Endothelial cell (in vitro differentiated cells): ENCODE data around the gene RUNX2. TPM values are rescaled to one million over a fixed set of nuclear protein-coding genes. Genes with fewer than 3 reads are reported as not detected.

Experiments used
- DNase-seq: peaks from one replicate; pipeline ENCODE4 v3.0.0; 2021; ENCODE audit warnings: low spot score
- H3K27ac Mint-ChIP-seq: one replicate; pipeline ENCODE4 v1.8.0; 2021; ENCODE audit warnings: mixed read lengths, inconsistent platforms; ENCODE audit not compliant: unreplicated experiment
- H3K27me3 Mint-ChIP-seq: one replicate; pipeline ENCODE4 v1.8.0; 2021; ENCODE audit warnings: mild to moderate bottlenecking, moderate library complexity, mixed read lengths, inconsistent platforms; ENCODE audit not compliant: unreplicated experiment
- H3K36me3 Mint-ChIP-seq: one replicate; pipeline ENCODE4 v1.8.0; 2021; ENCODE audit warnings: mild to moderate bottlenecking, low read depth, mixed read lengths, inconsistent platforms; ENCODE audit not compliant: unreplicated experiment
- H3K4me1 Mint-ChIP-seq: one replicate; pipeline ENCODE4 v1.8.0; 2021; ENCODE audit warnings: mild to moderate bottlenecking, mixed read lengths, inconsistent platforms; ENCODE audit not compliant: unreplicated experiment
- H3K4me3 Mint-ChIP-seq: one replicate; pipeline ENCODE4 v1.8.0; 2021; ENCODE audit warnings: mild to moderate bottlenecking, mixed read lengths, inconsistent platforms; ENCODE audit not compliant: unreplicated experiment
- H3K9me3 Mint-ChIP-seq: one replicate; pipeline ENCODE4 v1.8.0; 2021; ENCODE audit warnings: mixed read lengths, inconsistent platforms; ENCODE audit not compliant: unreplicated experiment
- CTCF ChIP-seq: fragments of 200-600 bp; sonication (generic); IDR thresholded peaks from one replicate; pipeline ENCODE4 v1.5.0; 2021; ENCODE audit warnings: antibody characterized with exemption; ENCODE audit not compliant: unreplicated experiment
- total RNA-seq: library from RNA; stranded (reverse); fragmentation: NEBNext Ultra II Directional; extraction: Animal tissue kit (Norgen Biotek cat#: 25700); gene quantifications from one replicate; pipeline ENCODE4 v1.2.1, GENCODE V29; 2021; ENCODE audit not compliant: unreplicated experiment

Gene RUNX2
- total RNA-seq, 1 donor from 2014 or later = 1.8 TPM

- H3K9me3 Mint-ChIP-seq = no peaks in the 10 kb centered on the region
- no peak overlapping the region for H3K27ac Mint-ChIP-seq
- no peak overlapping the region for H3K4me3 Mint-ChIP-seq
- DNase-seq = no peak
- no peaks in the 10 kb centered on the region for H3K27me3 Mint-ChIP-seq
- no peak for TF ChIP-seq CTCF
- no peaks in the 10 kb centered on the region for H3K36me3 Mint-ChIP-seq
- no peaks in the 10 kb centered on the region for H3K4me1 Mint-ChIP-seq
Measured at GRCh38 chr6:45702849-45703739, 375.0 kb downstream of the RUNX2 start.

GRCh38 chr6:45704056-45704800 is 376.1 kb downstream of the RUNX2 start:
- Mint-ChIP-seq H3K36me3 (no peaks in the 10 kb centered on the region), H3K27ac (no peak overlapping the region), H3K9me3 (no peaks in the 10 kb centered on the region), H3K27me3 (no peaks in the 10 kb centered on the region), H3K4me1 (no peaks in the 10 kb centered on the region), H3K4me3 (no peak overlapping the region)
- TF ChIP-seq CTCF = no peak
- DNase-seq = no peak

GRCh38 chr6:45705137-45705855 is 377.2 kb downstream of the RUNX2 start:
- no peaks in the 10 kb centered on the region for H3K27me3 Mint-ChIP-seq
- no peak overlapping the region for H3K4me3 Mint-ChIP-seq
- H3K36me3 Mint-ChIP-seq = no peaks in the 10 kb centered on the region
- no peak overlapping the region for H3K27ac Mint-ChIP-seq
- H3K4me1 Mint-ChIP-seq = no peaks in the 10 kb centered on the region
- no peak for DNase-seq
- TF ChIP-seq CTCF = no peak
- no peaks in the 10 kb centered on the region for H3K9me3 Mint-ChIP-seq

- no peak for TF ChIP-seq CTCF
- Mint-ChIP-seq H3K4me3 (no peak overlapping the region), H3K27me3 (no peaks in the 10 kb centered on the region), H3K36me3 (no peaks in the 10 kb centered on the region), H3K4me1 (no peaks in the 10 kb centered on the region), H3K27ac (no peak overlapping the region), H3K9me3 (no peaks in the 10 kb centered on the region)
- DNase-seq = no peak
Measured at GRCh38 chr6:45706319-45706718, 378.2 kb downstream of the RUNX2 start.
